Activated CD8-positive, alpha-beta T cell treated with anti-CD3 and anti-CD28 coated beads for 36 hours (primary cell): ENCODE results near the gene GBF1. TPM values are rescaled to one million over a fixed set of nuclear protein-coding genes. Genes with fewer than 3 reads are reported as not detected.

Experiments
- ATAC-seq: fragments of 200-7000 bp; cut with Tn5 transposase; one replicate; pipeline ENCODE4 v1.10.0; 2021; ENCODE audit warnings: mild to moderate bottlenecking, moderate library complexity
- CTCF ChIA-PET: fragments of 350-600 bp; sonication (Branson Sonifier 250); formaldehyde crosslinking; loops from one replicate; lab custom pipeline; 2021; ENCODE audit warnings: antibody characterized with exemption; lab: Charles Lee
- POLR2A ChIA-PET: fragments of 350-600 bp; sonication (Branson Sonifier 250); formaldehyde crosslinking; loops from one replicate; lab custom pipeline; 2021; ENCODE audit warnings: antibody characterized with exemption; lab: Charles Lee
- DNase-seq: peaks from one replicate; pipeline ENCODE4 v3.0.0-alpha.2; 2020
- H3K27ac Mint-ChIP-seq: one replicate; pipeline ENCODE4 v1.8.0; 2021; ENCODE audit warnings: mild to moderate bottlenecking, mixed read lengths
- H3K27me3 Mint-ChIP-seq: one replicate; pipeline ENCODE4 v1.8.0; 2021; ENCODE audit warnings: mixed read lengths
- H3K36me3 Mint-ChIP-seq: one replicate; pipeline ENCODE4 v1.8.0; 2021; ENCODE audit warnings: low read depth, mixed read lengths
- H3K4me1 Mint-ChIP-seq: one replicate; pipeline ENCODE4 v1.8.0; 2021; ENCODE audit warnings: low read depth, mixed read lengths
- H3K4me3 Mint-ChIP-seq: one replicate; pipeline ENCODE4 v1.8.0; 2021; ENCODE audit warnings: mild to moderate bottlenecking, moderate library complexity, mixed read lengths
- H3K9me3 Mint-ChIP-seq: one replicate; pipeline ENCODE4 v1.8.0; 2021; ENCODE audit warnings: mixed read lengths
- CTCF ChIP-seq: fragments of 200-600 bp; IDR thresholded peaks from one replicate; pipeline ENCODE4 v1.8.0; 2022; ENCODE audit warnings: antibody characterized with exemption, mild to moderate bottlenecking
- intact Hi-C: fragments of 100-400 bp; cut with micrococcal nuclease; formaldehyde crosslinking; loops from one replicate; pipeline ENCODE4 v1.10.0; 2022
- total RNA-seq, 2 experiments: library from RNA; stranded (reverse); gene quantifications; one replicate each; pipeline ENCODE4 v1.2.3, GENCODE V29; 2021

GBF1 gene
- total RNA-seq, 2 experiments from 2014 or later: 25.4 to 28.2 TPM

GRCh38 chr10:102399217-102400021, 154.1 kb downstream of the GBF1 start:
- H3K27me3 Mint-ChIP-seq: no peaks in the 10 kb centered on the region
- ATAC-seq: peak; percentile 58
- ChIA-PET POLR2A (interaction anchor here (0.5 to 9.1 kb wide), 14 partner anchors 6 to 264 kb away, joined by 3 to 107 read pairs (median 4); partner anchors contain the start of genes C10orf95, CUEDC2, FBXL15 and NOLC1), CTCF (interaction anchor here (0.7 to 15.2 kb wide), 36 partner anchors 8 to 284 kb away, joined by 3 to 143 read pairs (median 4); partner anchors contain the start of genes C10orf95, ELOVL3, FBXL15 and GBF1)
- TF ChIP-seq CTCF: peak; percentile 98
- H3K27ac Mint-ChIP-seq: peak overlapping the region; percentile 86
- intact Hi-C loops: no loop called here
- H3K9me3 Mint-ChIP-seq: no peaks in the 10 kb centered on the region
- peak; percentile 92 for DNase-seq
- peaks cover 71% of the 10 kb centered on the region for H3K36me3 Mint-ChIP-seq
- H3K4me1 Mint-ChIP-seq: peaks cover 47% of the 10 kb centered on the region
- H3K4me3 Mint-ChIP-seq: peak overlapping the region; percentile 93

GRCh38 chr10:102400076-102400475, 154.7 kb downstream of the GBF1 start:
- H3K36me3 Mint-ChIP-seq: peaks cover 69% of the 10 kb centered on the region
- H3K4me3 Mint-ChIP-seq: peak overlapping the region; percentile 93

GRCh38 chr10:102400598-102401341, 155.4 kb downstream of the GBF1 start:
- peak overlapping the region; percentile 86 for H3K27ac Mint-ChIP-seq
- H3K4me1 Mint-ChIP-seq: peaks cover 47% of the 10 kb centered on the region
- DNase-seq (no peak), ATAC-seq (no peak)
- CTCF ChIA-PET: interaction anchor here (1.4 to 15.2 kb wide), 11 partner anchors 11 to 285 kb away, joined by 3 to 143 read pairs (median 7); partner anchors contain the start of genes C10orf95 and FBXL15
- TF ChIP-seq CTCF: no peak
- POLR2A ChIA-PET: interaction anchor here (1.1 to 9.1 kb wide), 7 partner anchors 11 to 248 kb away, joined by 3 to 107 read pairs (median 16); partner anchors contain the start of genes C10orf95, CUEDC2, FBXL15 and NOLC1
- H3K36me3 Mint-ChIP-seq: peaks cover 65% of the 10 kb centered on the region
- no peaks in the 10 kb centered on the region for H3K9me3 Mint-ChIP-seq
- intact Hi-C loops: no loop called here
- no peaks in the 10 kb centered on the region for H3K27me3 Mint-ChIP-seq
- peak overlapping the region; percentile 93 for H3K4me3 Mint-ChIP-seq

More at GRCh38 chr10:102400076-102400475, 154.7 kb downstream of the GBF1 start:
- H3K4me1 Mint-ChIP-seq: peaks cover 47% of the 10 kb centered on the region
- no peaks in the 10 kb centered on the region for H3K9me3 Mint-ChIP-seq
- CTCF ChIA-PET: interaction anchor here (1.0 to 15.2 kb wide), 24 partner anchors 11 to 285 kb away, joined by 3 to 143 read pairs (median 5); partner anchors contain the start of genes C10orf95, FBXL15 and GBF1
- intact Hi-C loops: no loop called here
- peak overlapping the region; percentile 86 for H3K27ac Mint-ChIP-seq
- DNase-seq: no peak
- TF ChIP-seq CTCF: no peak
- no peaks in the 10 kb centered on the region for H3K27me3 Mint-ChIP-seq
- ATAC-seq: no peak
- POLR2A ChIA-PET: interaction anchor here (0.5 to 9.1 kb wide), 11 partner anchors 5 to 248 kb away, joined by 3 to 107 read pairs (median 16); partner anchors contain the start of genes C10orf95, CUEDC2, FBXL15 and NOLC1

GRCh38 chr10:102401342-102401654, 156.0 kb downstream of the GBF1 start:
- H3K27me3 Mint-ChIP-seq: no peaks in the 10 kb centered on the region
- intact Hi-C loops: no loop called here
- H3K4me1 Mint-ChIP-seq: peaks cover 49% of the 10 kb centered on the region
- TF ChIP-seq CTCF: no peak
- DNase-seq (no peak), ATAC-seq (no peak)
- no peak overlapping the region for H3K4me3 Mint-ChIP-seq
- CTCF ChIA-PET: interaction anchor here (1.4 to 15.2 kb wide), 4 partner anchors 21 to 286 kb away, joined by 3 to 143 read pairs (median 24); partner anchors contain the start of gene FBXL15
- H3K27ac Mint-ChIP-seq: no peak overlapping the region
- H3K9me3 Mint-ChIP-seq: no peaks in the 10 kb centered on the region
- H3K36me3 Mint-ChIP-seq: peaks cover 60% of the 10 kb centered on the region
- POLR2A ChIA-PET: interaction anchor here (2.5 to 9.1 kb wide), 3 partner anchors 10 to 49 kb away, joined by 13 to 107 read pairs (median 36); partner anchors contain the start of genes C10orf95 and FBXL15
